Measurements from ENCODE around the gene ACP2. TPM values are rescaled to one million over a fixed set of nuclear protein-coding genes. Genes with fewer than 3 reads are reported as not detected.

Gene ACP2
- total RNA-seq, 5 donors from 2014 or later (not counting 1 experiment from before 2014, with no cell fraction given) = 16.2 to 26.8 (median 21.9) TPM

- no peaks in the 10 kb centered on the region for H3K27me3 ChIP-seq (replicated peaks in 1 of 2; ENCODE audit: control insufficient read depth in 2 of 2, extremely low read depth in 1 of 2, insufficient read depth in 2 of 2, low read length in 1 of 2)
- Mint-ChIP-seq H3K27ac (no peak overlapping the region), H3K4me1 (no peaks in the 10 kb centered on the region), H3K27me3 (no peaks in the 10 kb centered on the region), H3K36me3 (peaks cover 67% of the 10 kb centered on the region), H3K4me3 (no peak overlapping the region), H3K9me3 (no peaks in the 10 kb centered on the region)
- no peaks in the 10 kb centered on the region for H3K9me3 ChIP-seq
- H3K27ac ChIP-seq (ENCODE audit: low read length) = no peak overlapping the region
- H3K4me3 ChIP-seq (ENCODE audit: control insufficient read depth in 1 of 2, extremely low read depth in 1 of 2, low read length in 1 of 2) = no peak overlapping the region
- H3K36me3 ChIP-seq (ENCODE audit: control insufficient read depth in 2 of 2, extremely low read depth in 1 of 2, insufficient read depth in 1 of 2, low read length in 1 of 2) = peaks cover 23 to 91% of the 10 kb centered on the region in 2 donors
- WGBS (ENCODE audit: insufficient coverage) = over 99% methylated on average over 12 of the region's 13 CpGs
- no peak for ATAC-seq (replicated peaks in 1 of 4)
- no peaks in the 10 kb centered on the region for H3K4me1 ChIP-seq (ENCODE audit: control insufficient read depth in 1 of 2, extremely low read depth in 1 of 2, insufficient read depth in 2 of 2, low read length in 2 of 2)
- CTCF ChIA-PET = no interaction called here
- POLR2A ChIA-PET = interaction anchor here in 1 of 2 donors (0.6 kb wide), 1 partner anchor 112 kb away, joined by 10 read pairs; no protein-coding TSS in a partner anchor
- no peak for DNase-seq
These were observed 37.6 kb upstream of the ACP2 start for GRCh38 chr11:47285969-47286770.

GRCh38 chr11:47284151-47284550 lies 35.5 kb upstream of the ACP2 start:
- H3K4me1 Mint-ChIP-seq = no peaks in the 10 kb centered on the region
- no peaks in the 10 kb centered on the region for H3K27me3 Mint-ChIP-seq
- no peaks in the 10 kb centered on the region for H3K27me3 ChIP-seq (replicated peaks in 1 of 2; ENCODE audit: control insufficient read depth in 2 of 2, extremely low read depth in 1 of 2, insufficient read depth in 2 of 2, low read length in 1 of 2)
- H3K9me3 ChIP-seq = no peaks in the 10 kb centered on the region
- H3K36me3 Mint-ChIP-seq = peaks cover 58% of the 10 kb centered on the region
- ATAC-seq (replicated peaks in 1 of 4) = no peak
- H3K27ac ChIP-seq (ENCODE audit: low read length) = no peak overlapping the region
- no peak for DNase-seq
- 60% methylated on average over 1 of the region's 4 CpGs for WGBS (ENCODE audit: insufficient coverage)
- H3K4me1 ChIP-seq (ENCODE audit: control insufficient read depth in 1 of 2, extremely low read depth in 1 of 2, insufficient read depth in 2 of 2, low read length in 2 of 2) = no peaks in the 10 kb centered on the region
- ChIA-PET CTCF (no interaction called here), POLR2A (no interaction called here)
- H3K4me3 ChIP-seq (ENCODE audit: control insufficient read depth in 1 of 2, extremely low read depth in 1 of 2, low read length in 1 of 2) = no peak overlapping the region
- H3K36me3 ChIP-seq (ENCODE audit: control insufficient read depth in 2 of 2, extremely low read depth in 1 of 2, insufficient read depth in 1 of 2, low read length in 1 of 2) = peaks cover 23 to 90% of the 10 kb centered on the region in 2 donors
- no peaks in the 10 kb centered on the region for H3K9me3 Mint-ChIP-seq
- no peak overlapping the region for H3K4me3 Mint-ChIP-seq
- H3K27ac Mint-ChIP-seq = no peak overlapping the region

GRCh38 chr11:47282462-47282861 lies 33.8 kb upstream of the ACP2 start:
- peaks cover 0 to 2% (median 0%) of the 10 kb centered on the region in 3 donors for H3K4me1 Mint-ChIP-seq
- H3K27ac Mint-ChIP-seq = no peak overlapping the region
- no peaks in the 10 kb centered on the region for H3K4me1 ChIP-seq (ENCODE audit: control insufficient read depth in 1 of 2, extremely low read depth in 1 of 2, insufficient read depth in 2 of 2, low read length in 2 of 2)
- H3K36me3 ChIP-seq (ENCODE audit: control insufficient read depth in 2 of 2, extremely low read depth in 1 of 2, insufficient read depth in 1 of 2, low read length in 1 of 2) = peaks cover 23 to 92% of the 10 kb centered on the region in 2 donors
- no peak overlapping the region for H3K27ac ChIP-seq (ENCODE audit: low read length)
- no peak for DNase-seq
- no peaks in the 10 kb centered on the region for H3K9me3 ChIP-seq
- ATAC-seq (replicated peaks in 1 of 4) = no peak
- peaks cover 59% of the 10 kb centered on the region for H3K36me3 Mint-ChIP-seq
- H3K9me3 Mint-ChIP-seq = no peaks in the 10 kb centered on the region
- CTCF ChIA-PET = interaction anchor here in 1 of 2 donors (0.5 kb wide), 1 partner anchor 40 kb away, joined by 3 read pairs; no protein-coding TSS in a partner anchor
- H3K4me3 ChIP-seq (ENCODE audit: control insufficient read depth in 1 of 2, extremely low read depth in 1 of 2, low read length in 1 of 2) = no peak overlapping the region
- no peaks in the 10 kb centered on the region for H3K27me3 ChIP-seq (replicated peaks in 1 of 2; ENCODE audit: control insufficient read depth in 2 of 2, extremely low read depth in 1 of 2, insufficient read depth in 2 of 2, low read length in 1 of 2)
- POLR2A ChIA-PET = no interaction called here
- WGBS (ENCODE audit: insufficient coverage) = 97% methylated on average over 3 of the region's 7 CpGs
- no peak overlapping the region for H3K4me3 Mint-ChIP-seq
- H3K27me3 Mint-ChIP-seq = no peaks in the 10 kb centered on the region

GRCh38 chr11:47280860-47281259 lies 32.2 kb upstream of the ACP2 start:
- Histone ChIP-seq H3K27me3 (replicated peaks in 1 of 2; ENCODE audit: control insufficient read depth in 2 of 2, extremely low read depth in 1 of 2, insufficient read depth in 2 of 2, low read length in 1 of 2) (no peaks in the 10 kb centered on the region), H3K27ac (ENCODE audit: low read length) (no peak overlapping the region), H3K4me1 (ENCODE audit: control insufficient read depth in 1 of 2, extremely low read depth in 1 of 2, insufficient read depth in 2 of 2, low read length in 2 of 2) (no peaks in the 10 kb centered on the region), H3K4me3 (ENCODE audit: control insufficient read depth in 1 of 2, extremely low read depth in 1 of 2, low read length in 1 of 2) (no peak overlapping the region), H3K36me3 (ENCODE audit: control insufficient read depth in 2 of 2, extremely low read depth in 1 of 2, insufficient read depth in 1 of 2, low read length in 1 of 2) (peaks cover 26 to 94% of the 10 kb centered on the region in 2 donors), H3K9me3 (no peaks in the 10 kb centered on the region)
- no peak for ATAC-seq (replicated peaks in 1 of 4)
- Mint-ChIP-seq H3K4me1 (peaks cover 0 to 6% (median 2%) of the 10 kb centered on the region in 3 donors), H3K4me3 (no peak overlapping the region), H3K36me3 (peaks cover 58% of the 10 kb centered on the region), H3K27me3 (no peaks in the 10 kb centered on the region), H3K27ac (no peak overlapping the region), H3K9me3 (no peaks in the 10 kb centered on the region)
- POLR2A ChIA-PET = interaction anchor here (0.6 to 1.1 kb wide), 6 partner anchors 8 to 1039 kb away, joined by 3 to 15 read pairs (median 4); no protein-coding TSS in a partner anchor
- CTCF ChIA-PET = interaction anchor here in 1 of 2 donors (1.0 kb wide), 1 partner anchor 10 kb away, joined by 3 read pairs; no protein-coding TSS in a partner anchor
- no peak for DNase-seq
- WGBS (ENCODE audit: insufficient coverage) = 87% methylated on average over 2 of the region's 5 CpGs

- ChIA-PET POLR2A (no interaction called here), CTCF (interaction anchor here in 1 of 2 donors (1.0 kb wide), 1 partner anchor 9 kb away, joined by 3 read pairs; no protein-coding TSS in a partner anchor)
- Histone ChIP-seq H3K27me3 (replicated peaks in 1 of 2; ENCODE audit: control insufficient read depth in 2 of 2, extremely low read depth in 1 of 2, insufficient read depth in 2 of 2, low read length in 1 of 2) (no peaks in the 10 kb centered on the region), H3K36me3 (ENCODE audit: control insufficient read depth in 2 of 2, extremely low read depth in 1 of 2, insufficient read depth in 1 of 2, low read length in 1 of 2) (peaks cover 27 to 94% of the 10 kb centered on the region in 2 donors), H3K4me1 (ENCODE audit: control insufficient read depth in 1 of 2, extremely low read depth in 1 of 2, insufficient read depth in 2 of 2, low read length in 2 of 2) (no peaks in the 10 kb centered on the region), H3K27ac (ENCODE audit: low read length) (no peak overlapping the region), H3K4me3 (ENCODE audit: control insufficient read depth in 1 of 2, extremely low read depth in 1 of 2, low read length in 1 of 2) (no peak overlapping the region), H3K9me3 (no peaks in the 10 kb centered on the region)
- H3K4me1 Mint-ChIP-seq = peaks cover 0 to 7% (median 2%) of the 10 kb centered on the region in 3 donors
- no peak overlapping the region for H3K4me3 Mint-ChIP-seq
- no peaks in the 10 kb centered on the region for H3K27me3 Mint-ChIP-seq
- no peak for DNase-seq
- no peak overlapping the region for H3K27ac Mint-ChIP-seq
- no peak for ATAC-seq (replicated peaks in 1 of 4)
- H3K9me3 Mint-ChIP-seq = no peaks in the 10 kb centered on the region
- peaks cover 53% of the 10 kb centered on the region for H3K36me3 Mint-ChIP-seq
These were observed 31.5 kb upstream of the ACP2 start for GRCh38 chr11:47280099-47280498.

- H3K36me3 Mint-ChIP-seq = peaks cover 50% of the 10 kb centered on the region
- Histone ChIP-seq H3K27ac (ENCODE audit: low read length) (no peak overlapping the region), H3K27me3 (replicated peaks in 1 of 2; ENCODE audit: control insufficient read depth in 2 of 2, extremely low read depth in 1 of 2, insufficient read depth in 2 of 2, low read length in 1 of 2) (no peaks in the 10 kb centered on the region), H3K9me3 (no peaks in the 10 kb centered on the region), H3K4me3 (ENCODE audit: control insufficient read depth in 1 of 2, extremely low read depth in 1 of 2, low read length in 1 of 2) (no peak overlapping the region), H3K36me3 (ENCODE audit: control insufficient read depth in 2 of 2, extremely low read depth in 1 of 2, insufficient read depth in 1 of 2, low read length in 1 of 2) (peaks cover 17 to 94% of the 10 kb centered on the region in 2 donors), H3K4me1 (ENCODE audit: control insufficient read depth in 1 of 2, extremely low read depth in 1 of 2, insufficient read depth in 2 of 2, low read length in 2 of 2) (no peaks in the 10 kb centered on the region)
- no peak overlapping the region for H3K4me3 Mint-ChIP-seq
- H3K9me3 Mint-ChIP-seq = no peaks in the 10 kb centered on the region
- ATAC-seq (replicated peaks in 1 of 4) (no peak), DNase-seq (no peak)
- no peaks in the 10 kb centered on the region for H3K27me3 Mint-ChIP-seq
- WGBS (ENCODE audit: insufficient coverage) = no CpG with 5 or more reads among the region's 4 CpGs
- ChIA-PET CTCF (interaction anchor here in 1 of 2 donors (0.5 kb wide), 1 partner anchor 70 kb away, joined by 3 read pairs; no protein-coding TSS in a partner anchor), POLR2A (interaction anchor here in 1 of 2 donors (0.6 kb wide), 1 partner anchor 619 kb away, joined by 5 read pairs; no protein-coding TSS in a partner anchor)
- H3K4me1 Mint-ChIP-seq = peaks cover 7 to 16% (median 10%) of the 10 kb centered on the region in 3 donors
- H3K27ac Mint-ChIP-seq = no peak overlapping the region
These were observed 30.2 kb upstream of the ACP2 start for GRCh38 chr11:47278769-47279168.

Measured in T-cell (primary cell).